ENCODE data around the gene OSBPL2.

Gene OSBPL2

DNA sequence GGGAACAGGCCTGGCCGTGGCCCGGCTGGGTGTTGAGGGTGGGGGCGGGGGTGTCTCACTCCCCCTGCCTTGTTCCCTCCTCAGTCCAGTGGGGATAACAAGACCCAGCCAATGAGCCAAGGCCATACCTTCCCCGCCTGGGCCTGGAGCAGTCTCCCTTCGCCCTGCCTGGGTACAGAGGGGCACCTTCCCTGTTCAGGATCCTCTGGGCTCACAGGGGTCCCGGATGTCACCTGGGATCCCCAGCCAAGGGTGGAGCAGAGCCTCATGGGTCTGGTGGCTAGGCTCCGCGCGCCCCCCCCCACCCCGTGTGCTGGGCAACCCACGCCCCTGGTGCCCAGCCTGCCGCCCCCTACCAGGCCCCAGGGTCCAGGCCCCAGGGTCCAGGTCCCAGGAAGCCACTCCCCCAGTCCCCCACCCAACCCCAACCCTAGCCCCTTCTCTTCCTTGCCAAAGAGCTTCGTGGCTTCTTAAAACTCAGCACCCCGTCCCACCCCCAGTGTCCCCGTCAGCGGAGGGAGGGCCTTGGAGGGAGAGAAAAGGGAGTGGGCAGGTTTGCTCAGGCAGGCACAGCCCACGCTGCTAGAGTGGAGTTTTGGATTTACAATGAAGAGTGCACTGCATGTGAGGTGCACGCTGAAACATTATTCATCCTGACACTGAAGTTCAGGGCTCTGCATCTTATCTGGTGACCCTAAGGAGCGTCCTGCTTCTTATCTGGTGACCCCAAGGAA, 30.1 kb upstream of the OSBPL2 start:
- no peak for DNase-seq

DNA sequence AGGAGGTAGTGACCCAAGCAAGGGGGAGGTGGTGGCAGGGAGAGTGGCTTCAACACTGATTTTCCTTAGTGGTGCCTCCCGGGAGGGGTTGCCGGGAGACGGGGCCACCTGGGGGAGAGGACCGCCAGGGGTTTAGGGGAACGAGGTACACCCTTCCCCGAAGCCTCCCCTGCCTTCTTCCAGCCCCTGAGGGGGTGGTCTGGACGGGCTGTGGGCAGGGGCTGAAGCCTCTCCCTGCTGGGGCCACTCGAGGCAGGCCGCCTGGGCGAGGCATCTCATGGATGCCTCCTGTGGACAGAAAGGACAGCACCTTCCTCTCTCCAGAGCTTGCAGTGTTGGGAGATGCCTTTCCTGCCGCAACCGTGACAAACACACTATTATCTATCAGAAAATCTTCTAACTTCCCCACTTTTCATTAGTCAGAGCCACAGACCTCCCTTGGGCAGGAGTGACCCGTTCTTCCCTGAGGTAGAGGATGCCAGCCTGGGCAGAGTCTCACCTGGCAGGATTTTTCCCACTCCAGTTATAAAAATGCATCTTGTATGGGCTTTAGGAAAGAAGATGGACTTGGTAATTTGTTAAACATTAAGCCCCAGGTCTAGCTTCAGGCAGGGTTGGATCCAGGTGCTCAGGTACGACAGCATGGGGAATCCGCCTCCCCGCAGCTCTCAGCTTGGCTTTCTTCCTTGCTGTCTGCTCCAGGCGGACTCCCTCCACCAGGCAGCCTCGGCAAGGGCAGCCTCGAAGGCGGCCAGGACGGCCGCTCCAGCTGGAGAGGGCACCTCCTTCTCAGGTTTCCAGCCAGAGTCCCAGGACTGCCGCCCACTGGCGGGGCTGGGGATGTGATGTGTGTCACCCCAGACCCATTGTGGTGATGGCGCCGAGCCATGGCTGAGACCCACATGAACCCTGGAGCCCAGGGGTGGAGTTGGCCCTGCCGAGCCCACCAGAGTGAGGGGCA, 29.2 kb upstream of the OSBPL2 start:
- no peak for DNase-seq

DNA sequence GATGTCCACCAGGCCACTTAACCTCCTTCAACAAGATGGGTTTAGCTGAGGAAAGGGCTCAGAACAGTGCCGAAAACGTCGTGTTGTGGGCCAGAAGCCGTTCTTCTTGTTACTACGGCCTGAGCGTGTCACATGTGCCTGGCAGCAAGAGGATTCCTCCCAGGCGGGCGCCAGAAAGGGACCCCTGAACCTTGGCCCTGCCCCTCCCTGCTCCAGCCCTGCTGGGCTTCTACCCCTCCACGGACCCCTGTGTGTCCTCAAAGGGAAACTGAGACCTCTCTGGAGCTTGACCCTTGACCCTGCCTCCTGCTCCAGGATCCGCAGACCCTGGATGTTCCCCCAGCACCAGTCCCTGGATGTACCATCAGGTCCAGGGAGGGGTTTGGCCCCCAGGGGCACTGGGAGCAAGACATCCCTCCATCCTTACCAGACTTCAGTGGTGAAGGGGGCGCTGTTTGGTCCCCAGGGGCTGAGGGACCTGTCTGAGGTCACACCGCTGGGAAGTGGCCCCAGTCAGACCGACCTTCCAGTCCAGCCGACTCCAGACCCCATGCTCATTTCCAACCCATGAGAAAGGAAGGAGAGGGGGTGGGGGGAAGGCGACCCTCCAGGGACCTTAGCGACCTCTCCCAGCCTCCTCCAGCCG, 28.3 kb upstream of the OSBPL2 start:
- DNase-seq: no peak

DNA sequence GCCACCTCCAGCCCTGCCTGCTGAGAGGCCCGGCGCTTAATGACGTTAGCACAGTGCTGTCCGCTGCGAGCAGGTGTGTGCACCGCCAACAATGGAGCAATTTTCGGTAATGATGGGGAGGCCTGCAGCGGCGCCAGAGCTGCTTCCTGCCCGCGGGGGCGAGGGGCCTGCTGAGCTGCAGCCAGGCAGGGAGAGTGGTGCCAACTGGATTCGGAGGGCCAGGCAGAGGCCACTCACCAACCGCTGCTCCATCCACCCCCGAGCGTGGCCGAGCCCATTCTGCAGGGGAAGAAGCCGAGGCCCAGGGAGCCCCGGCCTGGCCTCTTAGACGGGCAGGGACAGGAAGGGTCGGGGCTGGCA, 27.8 kb upstream of the OSBPL2 start:
- no peak for DNase-seq

DNA sequence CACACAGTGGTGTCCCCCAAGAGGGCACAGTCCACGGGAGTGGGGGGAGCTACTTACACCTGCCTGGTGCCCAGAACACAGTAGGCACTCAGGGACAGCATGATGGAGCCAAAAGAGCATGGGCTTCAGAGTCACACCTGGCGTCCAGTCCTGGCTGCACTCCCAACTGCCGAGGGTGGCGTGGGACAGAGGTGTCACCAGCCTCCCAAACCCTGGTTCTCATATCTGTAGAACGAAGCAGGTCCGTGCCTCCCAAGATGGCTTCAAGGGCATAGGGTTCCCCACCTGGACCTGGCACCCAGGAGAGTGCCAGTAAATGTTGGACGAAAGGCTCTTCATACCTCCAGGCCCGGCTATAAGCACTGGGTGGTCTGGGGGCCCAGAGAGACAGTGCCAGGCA, 27.1 kb upstream of the OSBPL2 start:
- DNase-seq: no peak

DNA sequence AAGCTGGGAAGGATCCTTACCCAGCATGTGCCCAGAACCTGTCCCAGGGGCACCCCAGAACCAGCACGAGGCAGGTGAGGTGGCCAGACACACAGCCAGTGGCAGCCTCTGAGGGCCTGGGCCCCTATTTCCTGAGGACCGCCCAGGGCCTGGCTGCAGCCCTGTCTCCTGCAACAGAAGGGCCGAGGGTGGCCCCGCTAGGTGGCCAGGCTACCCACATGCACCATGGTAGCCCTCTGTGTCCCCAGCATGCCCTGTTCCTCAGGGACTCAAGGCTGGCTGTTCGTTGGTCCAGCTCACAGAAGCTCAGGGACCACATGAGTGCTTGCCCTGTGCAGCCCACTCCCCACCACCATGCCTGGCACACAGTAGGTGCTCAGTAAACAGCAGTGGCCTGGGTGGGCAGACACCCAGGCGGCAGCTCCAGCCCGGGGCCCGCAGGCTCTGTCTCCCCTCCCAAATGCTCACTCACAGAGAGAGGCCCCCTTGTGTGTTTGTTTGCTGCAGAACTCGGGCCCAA, 26.5 kb upstream of the OSBPL2 start:
- no peak for DNase-seq

DNA sequence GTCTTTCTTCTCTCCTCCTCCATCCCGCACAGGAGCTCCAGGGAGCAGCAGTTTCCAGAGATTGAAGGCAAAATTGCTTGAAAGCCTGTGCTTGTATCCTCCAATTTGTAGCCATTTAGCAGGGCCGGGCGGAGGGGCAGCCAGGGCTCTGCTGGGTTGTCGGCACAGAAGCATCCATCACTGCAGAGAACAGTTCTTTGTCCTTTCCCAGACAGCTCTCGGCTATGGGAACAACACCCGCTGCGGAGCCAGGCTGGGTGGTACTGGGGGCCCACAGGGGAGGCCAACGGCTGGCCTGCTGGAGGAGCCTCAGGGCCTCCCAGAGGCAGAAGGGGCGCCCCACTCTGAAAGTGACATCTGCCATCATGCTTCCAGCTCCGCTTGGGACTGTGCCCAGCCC, 26.0 kb upstream of the OSBPL2 start:
- no peak for DNase-seq

DNA sequence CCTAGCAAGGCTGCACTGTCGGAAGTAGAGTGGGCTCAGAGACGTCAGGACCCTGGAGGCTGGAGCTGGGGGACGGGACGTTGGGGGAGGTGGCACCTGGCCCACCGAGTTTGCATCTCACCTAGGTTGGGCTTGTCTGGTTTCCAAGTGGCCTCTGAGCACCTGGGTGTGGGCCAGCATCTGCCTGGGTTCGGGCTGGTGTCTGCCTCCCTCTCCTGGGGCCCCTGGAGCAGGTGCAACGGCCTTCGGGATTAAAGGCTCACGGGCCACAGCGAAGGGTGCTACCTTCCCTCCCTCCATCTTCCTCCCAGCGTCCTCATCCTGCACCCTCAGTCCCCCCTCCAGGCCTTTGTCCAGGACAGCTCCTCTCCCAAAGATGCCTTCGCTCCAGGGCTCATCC, 24.3 kb upstream of the OSBPL2 start:
- DNase-seq: no peak

DNA sequence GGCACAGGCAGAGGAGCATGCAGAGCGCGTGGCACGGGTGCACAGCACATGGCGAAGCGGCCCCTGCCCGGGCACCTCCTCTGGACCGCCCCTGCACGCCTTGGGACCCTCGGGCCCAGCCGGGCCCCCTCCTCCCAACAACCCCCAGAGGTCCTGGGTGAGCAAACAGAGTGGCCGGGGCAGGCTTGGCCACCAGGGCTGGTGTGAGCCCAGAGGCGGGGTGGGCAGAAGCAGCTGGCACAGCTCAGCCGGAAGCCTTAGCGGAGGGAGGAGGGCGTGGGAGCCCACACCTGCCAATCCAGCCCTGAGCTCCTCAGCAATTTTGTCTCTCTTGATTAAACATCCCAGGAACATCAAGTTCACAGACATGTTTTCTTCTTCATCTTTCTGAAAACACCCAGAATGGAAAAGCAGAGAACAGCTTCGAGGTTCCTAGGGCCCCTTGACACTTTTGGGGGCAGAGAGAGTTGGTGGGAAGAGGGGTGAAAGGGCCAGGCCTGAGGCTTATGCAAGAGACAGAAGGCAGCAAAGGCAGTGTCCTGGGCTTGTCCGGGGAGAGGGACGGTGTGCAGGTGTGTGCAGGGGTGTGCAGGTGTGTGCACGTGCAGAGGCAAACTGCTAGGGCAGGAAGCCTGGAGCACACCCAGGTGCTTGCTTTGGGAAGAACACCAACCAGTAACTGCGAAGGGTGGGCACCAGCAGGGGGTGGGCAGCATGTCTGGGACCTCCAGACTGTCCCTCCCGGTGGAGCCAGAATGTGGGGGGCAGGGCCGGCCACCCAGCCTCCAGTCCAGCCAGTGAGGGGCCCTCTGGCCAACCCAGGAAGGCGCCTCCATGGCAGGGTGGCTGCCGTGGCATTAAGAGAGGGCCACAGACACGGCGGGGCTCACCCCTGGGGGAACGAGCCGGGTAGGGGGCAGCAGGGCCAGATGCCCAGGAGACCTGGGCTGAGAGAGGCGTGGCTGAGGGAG, 23.0 kb upstream of the OSBPL2 start:
- DNase-seq: no peak

DNA sequence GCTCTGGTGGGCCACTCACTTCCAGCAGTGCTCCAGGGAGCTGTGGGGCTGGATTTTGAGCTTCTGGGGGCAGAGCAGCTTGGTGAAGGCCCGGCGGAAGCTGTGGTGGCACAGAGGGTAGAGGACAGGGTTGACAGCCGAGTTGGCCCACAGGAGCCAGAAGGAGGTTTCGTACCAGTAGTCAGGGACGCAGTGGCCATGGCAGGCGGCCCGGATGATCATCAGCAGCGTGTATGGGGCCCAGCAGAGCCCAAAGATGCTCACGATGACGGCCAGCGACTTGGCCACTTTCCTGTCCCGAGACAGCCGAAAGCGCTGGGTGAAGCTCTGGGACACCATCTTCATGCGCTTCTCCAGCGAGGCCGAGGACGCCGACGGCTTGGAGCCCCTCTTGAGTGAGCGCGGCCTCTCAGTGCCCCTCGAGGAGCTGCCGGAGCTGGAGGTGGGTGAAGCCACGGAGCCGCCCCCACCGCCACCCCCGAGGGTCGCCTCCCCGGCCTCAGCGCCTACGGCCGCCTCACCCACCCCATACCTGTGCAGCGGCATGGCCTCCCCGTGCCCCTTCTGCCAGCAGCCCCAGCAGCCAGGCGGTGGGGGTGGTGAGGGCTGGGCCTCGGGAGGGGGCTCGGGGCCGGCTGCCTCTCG, 22.2 kb upstream of the OSBPL2 start:
- DNase-seq: no peak

DNA sequence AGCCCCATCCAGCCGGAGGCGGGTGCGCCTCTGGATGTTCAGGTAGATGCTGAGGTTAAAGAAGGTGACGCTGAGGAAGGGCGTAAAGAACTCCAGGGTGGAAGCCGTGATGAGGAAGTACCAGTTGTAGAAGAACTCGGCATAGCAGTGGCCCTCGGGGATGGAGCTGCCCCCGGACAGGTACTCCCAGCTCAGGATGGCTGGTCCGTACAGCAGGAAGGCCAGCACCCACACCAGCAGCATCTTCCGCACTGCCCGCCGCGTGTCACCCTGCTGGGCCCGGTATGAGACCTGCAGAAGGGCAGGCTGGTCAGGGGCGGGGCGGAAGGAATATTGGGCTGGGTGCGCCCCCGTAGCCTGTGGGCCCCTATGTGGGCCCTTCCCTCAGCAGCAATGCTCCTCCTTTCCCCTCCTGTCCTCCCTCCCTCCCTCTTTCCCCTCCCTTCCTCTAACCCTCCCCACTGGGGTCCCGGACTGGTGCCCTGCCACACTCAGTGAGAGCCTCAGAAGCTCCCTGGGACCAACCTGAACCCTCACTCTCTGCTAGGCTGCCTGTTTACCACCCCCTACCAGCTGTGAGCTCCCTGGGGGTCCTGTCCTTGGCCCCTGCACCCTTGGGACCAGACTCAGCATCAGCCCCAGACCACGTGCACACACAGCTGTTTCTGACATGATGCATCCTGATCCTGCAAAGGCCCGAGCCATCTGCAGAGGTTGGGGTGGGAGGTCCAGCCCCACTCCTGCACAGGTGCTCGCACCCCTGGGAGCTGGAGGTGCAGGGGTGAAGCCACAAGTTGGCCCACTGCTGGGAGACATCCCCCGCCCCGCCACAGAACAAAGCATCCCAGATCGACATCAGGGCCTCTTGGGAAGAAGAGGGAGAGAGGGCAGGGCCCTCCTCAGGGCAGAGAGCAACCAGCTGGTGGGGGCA, 21.4 kb upstream of the OSBPL2 start:
- DNase-seq: no peak

DNA sequence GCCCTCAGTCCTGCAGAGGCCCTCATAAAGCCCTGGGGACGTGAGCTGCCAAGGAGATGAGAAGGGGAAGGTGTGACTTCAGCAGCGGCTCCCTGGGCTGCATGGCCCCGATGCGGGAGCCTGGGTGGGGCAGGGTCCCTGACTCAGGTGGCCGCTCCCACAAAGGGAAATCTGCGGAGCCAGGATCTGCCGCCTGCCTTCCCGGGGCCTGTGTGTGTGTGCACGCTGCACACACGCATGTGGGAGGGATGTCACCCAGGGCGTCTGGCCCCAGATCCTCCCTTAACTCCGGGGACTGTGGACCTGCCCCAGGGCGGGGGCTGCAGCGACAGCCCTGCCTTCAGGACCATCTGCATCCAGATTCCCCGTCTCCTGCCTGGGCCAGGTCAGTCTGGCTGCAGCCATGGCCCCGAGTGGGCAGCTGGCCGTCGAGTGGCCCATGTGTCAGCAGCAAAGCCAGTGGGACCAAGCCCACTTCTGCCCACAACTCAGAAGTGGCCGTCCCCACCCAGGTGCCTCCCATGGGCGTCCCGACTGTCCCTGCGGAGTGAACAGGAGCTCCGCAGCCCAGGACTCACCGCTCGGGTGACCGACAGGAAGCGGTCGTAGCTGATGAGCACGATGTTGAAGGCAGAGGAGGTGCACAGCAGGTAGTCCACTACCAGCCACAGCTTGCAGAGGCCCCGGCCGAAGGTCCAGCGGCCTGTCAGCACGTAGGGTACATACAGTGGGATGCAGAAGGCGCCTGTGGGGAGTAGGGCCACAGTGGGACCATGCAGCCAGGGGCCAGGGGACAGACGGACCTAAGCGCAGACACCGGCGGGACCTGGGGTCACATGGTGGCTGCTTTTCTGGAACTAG, 20.2 kb upstream of the OSBPL2 start:
- no peak for DNase-seq

DNA sequence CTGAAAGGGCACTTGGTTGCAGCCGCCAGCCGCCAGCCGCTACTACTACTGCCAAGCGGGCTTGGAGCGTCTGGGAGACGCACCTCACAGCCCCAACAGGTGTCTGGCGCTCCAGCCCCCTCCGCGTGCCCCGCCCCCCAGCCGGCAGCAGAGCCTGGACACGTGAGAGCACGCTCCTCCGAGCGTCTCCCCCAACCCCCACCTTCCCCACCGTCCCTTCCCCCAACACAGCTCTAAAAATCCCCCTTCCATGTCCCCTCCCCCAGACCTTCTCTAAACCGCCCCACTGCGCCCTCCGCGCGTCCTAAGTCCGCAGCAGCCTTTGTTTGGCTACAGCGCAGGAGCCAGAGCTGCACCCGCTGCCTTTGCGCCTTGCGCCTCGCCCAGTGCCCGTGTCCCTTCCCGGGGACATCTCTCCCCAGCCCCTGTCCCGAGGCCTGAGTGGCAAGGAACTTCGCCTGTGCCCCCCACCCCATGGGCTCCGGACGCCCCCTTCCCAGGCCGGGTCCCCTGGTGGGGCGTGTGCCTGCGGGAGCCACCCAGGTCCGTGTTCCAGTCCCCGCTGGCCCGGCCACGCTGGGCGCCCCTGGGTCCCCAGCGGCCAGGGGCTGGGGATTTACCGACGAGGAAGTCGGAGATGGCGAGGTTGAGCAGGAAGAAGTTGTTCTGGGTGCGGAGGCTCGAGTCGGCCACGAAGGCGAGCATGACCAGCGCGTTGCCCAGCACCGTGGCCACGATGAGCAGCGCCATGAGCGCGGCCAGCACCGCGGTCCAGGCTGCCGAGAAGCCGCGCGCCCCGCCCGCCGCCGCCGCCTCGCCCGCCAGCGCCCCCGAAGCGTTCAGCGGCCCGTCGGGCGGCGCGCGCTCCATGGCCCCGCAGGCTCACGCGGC, 19.0 kb upstream of the OSBPL2 start:
- DNase-seq: no peak

DNA sequence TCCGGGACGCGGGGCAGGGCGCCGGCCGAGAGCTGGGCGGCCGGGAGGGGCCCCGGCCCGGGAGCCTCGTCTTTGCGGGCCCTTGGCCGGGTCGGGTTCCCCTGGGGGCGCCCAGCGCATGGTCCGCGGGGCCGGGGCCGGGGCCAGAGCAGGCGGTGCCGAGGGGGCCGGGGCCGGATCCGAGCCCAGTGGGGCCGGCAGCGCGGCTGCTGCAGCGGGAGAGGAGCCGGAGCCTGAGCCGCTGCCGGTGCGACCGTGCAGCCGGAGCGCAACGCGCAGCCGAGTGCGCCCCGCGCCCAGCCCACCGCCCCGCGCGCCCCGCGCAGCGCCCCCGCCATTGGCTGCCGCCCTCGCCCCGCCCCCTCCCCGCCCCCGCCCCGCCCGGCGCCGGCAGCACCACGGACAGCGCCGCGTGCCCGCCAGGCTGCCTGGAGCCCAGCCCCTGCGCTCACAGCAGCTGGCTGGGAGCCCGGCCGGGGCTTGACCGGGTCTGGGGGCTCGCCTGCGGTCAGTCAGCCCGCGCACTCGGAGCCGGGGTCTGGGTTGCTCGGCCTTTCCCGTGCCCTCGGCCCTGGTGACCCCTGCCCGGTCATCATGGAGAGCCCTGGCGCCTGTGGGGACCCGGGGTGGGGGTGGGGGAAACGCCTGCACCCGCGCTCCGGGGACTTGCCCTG, 18.2 kb upstream of the OSBPL2 start, which contains the start of gene HRH3:
Gene HRH3 (minus strand): TSS at position 287 of the 674 bp plus-strand sequence. CDS start 308 bp downstream, outside the sequence.
- DNase-seq: no peak

DNA sequence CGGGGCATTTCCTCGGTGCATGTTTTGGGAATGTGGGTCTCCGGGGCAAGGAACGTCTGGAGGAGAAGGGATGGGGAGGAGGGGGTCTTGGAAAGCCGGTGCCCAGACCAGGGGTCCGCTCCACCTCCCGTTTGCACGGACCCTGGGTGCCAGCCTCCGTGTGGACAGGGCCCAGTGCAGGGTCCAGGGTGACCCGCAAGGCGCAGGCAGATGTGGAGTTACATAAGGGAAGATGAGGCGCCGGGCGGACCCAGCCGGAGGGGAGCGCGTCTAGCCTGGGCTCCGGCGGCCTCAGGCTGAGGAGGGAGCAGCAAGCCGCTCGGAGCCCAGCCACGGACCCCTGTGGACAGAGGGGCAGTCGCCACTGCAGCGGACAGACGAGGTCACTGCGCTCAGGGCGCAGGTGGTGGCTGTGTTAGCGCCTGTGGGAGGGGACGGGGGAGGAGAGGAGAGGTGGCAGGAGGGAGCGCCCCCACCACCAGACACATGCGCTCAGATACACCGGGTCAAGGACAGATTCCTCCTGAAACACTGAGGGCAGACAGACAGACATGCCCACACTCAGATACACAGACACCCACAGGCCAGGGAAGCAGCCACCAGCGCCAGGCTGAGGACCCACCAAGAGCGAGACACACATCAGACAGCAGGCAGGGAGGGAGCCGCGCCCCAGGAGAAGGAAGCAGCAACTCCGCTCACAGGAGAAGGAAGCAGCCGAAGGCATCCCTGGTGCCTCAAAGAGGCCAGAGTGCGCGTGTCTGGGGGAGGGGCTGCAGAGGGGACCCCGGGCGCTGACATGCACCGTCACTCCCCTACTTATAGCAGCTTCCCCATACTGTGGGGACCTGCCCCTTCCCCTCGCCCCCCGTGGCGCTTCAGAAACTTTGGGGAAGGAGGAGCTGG, 17.4 kb upstream of the OSBPL2 start:
- DNase-seq: no peak

DNA sequence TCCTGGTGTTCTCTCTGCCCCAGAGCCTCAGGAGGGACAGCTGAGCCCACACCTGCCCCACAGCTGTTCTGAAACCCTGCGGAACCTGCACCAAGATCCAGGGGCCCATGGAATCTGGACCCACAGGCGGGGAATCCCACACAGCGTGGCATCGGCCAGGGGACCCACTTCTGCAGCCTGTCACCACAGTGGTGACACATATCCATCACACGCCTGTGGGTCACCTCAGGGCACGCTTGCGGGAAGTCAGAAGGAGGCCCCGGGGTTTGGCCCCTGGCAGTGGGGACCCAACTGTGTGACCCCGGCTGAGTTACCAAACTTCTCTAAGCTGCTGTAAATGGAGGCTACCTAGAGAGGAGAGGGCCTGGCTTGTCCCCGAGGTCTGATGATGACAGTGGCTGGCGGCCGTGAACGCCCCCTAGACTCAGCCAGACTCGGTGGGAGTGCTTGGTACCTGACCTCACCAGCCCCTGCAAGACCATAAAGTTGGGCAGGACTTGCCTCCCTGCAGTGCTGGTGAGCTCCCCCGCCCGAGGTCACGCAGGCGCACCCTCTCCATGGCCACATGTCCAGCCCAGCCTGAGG, 16.0 kb upstream of the OSBPL2 start:
- no peak for DNase-seq
